DLD1 (cell line): ENCODE measurements around the gene ZC2HC1C.

Experiments
- in situ Hi-C: cut with HindIII; loops from 2 replicates; pipeline ENCODE4 v1.10.0; 2017; ENCODE audit warnings: low sequenced_read_pairs

ZC2HC1C gene, protein sequence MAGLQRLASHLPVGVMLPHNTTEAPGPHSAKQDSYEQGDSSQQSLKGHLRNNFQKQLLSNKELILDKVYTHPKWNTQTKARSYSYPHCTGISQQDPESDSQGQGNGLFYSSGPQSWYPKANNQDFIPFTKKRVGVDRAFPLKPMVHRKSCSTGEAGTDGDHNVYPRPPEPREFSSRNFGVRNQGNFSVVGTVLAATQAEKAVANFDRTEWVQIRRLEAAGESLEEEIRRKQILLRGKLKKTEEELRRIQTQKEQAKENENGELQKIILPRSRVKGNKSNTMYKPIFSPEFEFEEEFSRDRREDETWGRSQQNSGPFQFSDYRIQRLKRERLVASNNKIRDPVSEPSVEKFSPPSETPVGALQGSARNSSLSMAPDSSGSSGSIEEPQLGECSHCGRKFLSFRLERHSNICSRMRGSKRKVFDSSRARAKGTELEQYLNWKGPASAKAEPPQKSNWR

DNA sequence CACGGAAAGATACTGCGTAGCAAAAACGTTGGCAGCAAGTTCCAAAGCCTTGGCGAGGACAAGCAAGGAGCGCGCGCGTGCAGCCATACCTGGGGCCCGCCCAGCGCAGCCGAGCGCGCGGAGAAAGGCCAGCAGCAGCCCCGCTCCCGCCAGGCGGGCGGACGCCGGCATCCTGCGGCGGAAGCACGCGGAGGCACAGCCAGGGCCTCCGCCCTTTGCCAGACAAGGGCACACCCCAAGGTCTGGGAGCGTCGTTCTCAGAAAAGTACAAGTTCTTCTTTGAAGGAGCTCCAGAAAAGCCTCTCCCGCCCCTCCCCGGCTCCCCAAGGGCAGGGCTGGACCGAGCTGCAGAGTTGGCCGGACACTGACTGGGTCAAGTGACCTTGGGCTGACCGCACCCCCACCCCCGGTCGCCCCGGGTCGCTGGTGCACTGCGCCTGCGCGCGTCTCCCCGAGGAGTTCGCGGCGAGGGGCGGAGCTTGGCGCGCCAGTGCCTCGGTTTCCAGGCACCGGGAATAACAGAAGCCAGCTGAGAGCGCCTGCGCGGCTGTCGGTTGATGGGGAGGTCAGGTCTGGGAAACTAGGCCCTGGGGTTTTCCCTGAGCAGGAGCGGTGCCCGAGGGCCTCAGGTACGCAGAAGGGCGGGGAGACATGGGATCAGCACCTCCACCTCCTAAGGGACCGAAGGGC is at the start of gene ZC2HC1C:
Gene ZC2HC1C (plus strand): TSS at position 521 of the 690 bp plus-strand sequence. CDS start 933 bp downstream, outside the sequence.
- in situ Hi-C loops = loop anchor here (10.0 kb wide), 1 partner anchor 224 kb away; no protein-coding TSS in a partner anchor

- in situ Hi-C loops = no loop called here
Observed at GRCh38 chr14:75022655-75023054, 46.8 kb upstream of the ZC2HC1C start.

- in situ Hi-C loops = no loop called here
Observed at GRCh38 chr14:75023108-75023507, 46.3 kb upstream of the ZC2HC1C start.

- in situ Hi-C loops = no loop called here
Observed at GRCh38 chr14:75025082-75025481, 44.4 kb upstream of the ZC2HC1C start.

- in situ Hi-C loops = no loop called here
Observed at GRCh38 chr14:75025876-75026275, 43.6 kb upstream of the ZC2HC1C start.

DNA sequence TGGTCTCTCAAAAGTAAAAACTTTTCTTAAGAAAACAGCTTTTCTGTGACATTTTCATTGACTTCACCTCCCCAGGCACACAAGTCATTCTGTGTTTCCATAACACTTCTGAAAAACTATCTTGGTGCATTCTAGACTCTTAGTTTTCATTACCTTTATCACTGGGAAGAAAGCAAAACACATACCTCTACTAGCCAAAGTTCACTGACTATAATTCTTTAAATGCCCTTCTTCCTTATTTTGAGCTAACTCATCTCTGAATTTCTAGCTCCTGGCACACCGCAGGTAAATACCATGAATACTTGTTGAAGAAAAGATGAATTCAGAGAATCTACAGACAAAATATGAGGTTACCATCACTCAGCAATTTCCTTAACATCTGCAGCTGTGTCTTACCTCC is 39.3 kb upstream of the ZC2HC1C start:
- in situ Hi-C loops = no loop called here

DNA sequence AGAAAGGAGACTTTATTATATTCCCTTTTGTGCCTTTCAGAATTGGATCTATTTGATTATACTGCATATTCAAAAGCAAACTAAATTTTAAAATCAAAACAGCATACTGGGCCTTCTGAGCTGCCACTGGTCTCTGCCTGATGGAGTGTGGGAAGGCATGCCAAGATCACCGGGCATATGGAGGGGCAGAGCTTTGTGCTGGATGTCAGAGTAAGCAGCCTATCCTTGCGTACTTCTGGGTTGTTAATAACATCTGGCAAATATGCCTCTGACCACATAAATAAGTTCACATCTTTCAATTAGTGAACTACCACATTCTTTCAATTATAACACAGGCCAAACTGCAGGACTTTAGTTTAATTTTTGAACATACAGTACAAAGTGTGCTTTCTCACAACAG is 36.5 kb upstream of the ZC2HC1C start:
- in situ Hi-C loops = no loop called here

- in situ Hi-C loops = no loop called here
Observed at GRCh38 chr14:75040507-75040906, 28.9 kb upstream of the ZC2HC1C start.

- in situ Hi-C loops = no loop called here
Observed at GRCh38 chr14:75040959-75041358, 28.5 kb upstream of the ZC2HC1C start.

GRCh38 chr14:75041613-75042012 is 27.8 kb upstream of the ZC2HC1C start:
- in situ Hi-C loops = no loop called here

DNA sequence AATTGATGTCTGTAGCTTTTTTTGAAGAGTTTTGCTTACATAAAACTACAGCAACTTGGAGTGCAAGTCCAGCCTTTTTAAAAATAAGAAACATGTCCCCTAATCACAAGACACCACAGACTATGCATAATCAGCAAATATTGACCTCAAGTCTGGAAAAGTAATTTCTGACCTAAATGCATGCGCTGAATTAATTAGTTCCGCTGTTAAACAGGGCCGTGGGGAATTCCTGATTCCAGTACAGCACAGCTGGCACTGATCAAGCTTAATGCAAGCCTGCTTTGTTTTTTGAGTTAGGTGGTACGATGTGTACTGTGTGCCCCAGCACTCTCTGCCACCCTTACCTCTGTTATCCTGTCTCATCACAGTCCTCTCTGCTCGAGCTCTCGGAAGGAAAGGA is 27.4 kb upstream of the ZC2HC1C start:
- in situ Hi-C loops = no loop called here

- in situ Hi-C loops = no loop called here
Observed at GRCh38 chr14:75044322-75044721, 25.1 kb upstream of the ZC2HC1C start.

- in situ Hi-C loops = no loop called here
Observed at GRCh38 chr14:75044752-75045151, 24.7 kb upstream of the ZC2HC1C start.

GRCh38 chr14:75046275-75046674 is 23.2 kb upstream of the ZC2HC1C start:
- in situ Hi-C loops = no loop called here

DNA sequence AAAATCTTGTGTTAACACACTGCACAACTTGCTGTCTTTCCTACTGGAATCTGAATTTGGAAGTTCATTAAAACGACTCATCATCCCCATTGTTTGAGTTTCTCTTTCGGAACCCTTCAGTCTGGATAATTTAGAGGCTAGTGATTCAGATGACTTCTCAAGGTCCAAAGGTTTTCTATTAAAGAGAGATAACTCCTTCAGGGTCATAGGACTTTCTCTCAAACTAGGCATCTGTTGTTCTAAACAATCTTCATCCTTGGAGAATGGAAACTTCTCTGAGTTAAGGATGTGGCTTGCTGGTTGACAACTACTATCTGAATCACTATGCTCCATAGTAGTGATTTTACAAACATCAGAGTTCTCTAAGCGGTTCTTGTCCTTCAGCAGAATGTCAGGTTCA is 22.5 kb upstream of the ZC2HC1C start:
- in situ Hi-C loops = no loop called here

DNA sequence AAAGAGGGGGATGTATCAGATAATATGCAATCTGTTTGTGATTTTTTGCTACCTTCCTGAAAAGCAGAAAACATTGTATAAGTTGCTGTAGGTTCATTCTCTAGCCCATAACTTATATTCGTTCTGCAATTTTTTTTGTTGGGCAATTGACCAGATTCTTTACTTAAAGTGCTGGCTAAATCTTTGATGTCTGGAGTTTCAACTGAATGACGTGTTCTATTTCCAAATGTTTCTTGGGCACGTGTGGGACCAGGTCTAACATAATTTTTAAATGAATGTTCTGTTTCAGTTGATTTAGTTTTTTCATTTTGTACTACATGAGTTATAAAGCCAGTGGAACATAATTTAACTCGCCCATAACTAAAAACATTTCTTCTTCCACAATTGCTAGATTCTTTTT is 21.9 kb upstream of the ZC2HC1C start:
- in situ Hi-C loops = no loop called here

- in situ Hi-C loops = no loop called here
Observed at GRCh38 chr14:75048101-75048500, 21.3 kb upstream of the ZC2HC1C start.

DNA sequence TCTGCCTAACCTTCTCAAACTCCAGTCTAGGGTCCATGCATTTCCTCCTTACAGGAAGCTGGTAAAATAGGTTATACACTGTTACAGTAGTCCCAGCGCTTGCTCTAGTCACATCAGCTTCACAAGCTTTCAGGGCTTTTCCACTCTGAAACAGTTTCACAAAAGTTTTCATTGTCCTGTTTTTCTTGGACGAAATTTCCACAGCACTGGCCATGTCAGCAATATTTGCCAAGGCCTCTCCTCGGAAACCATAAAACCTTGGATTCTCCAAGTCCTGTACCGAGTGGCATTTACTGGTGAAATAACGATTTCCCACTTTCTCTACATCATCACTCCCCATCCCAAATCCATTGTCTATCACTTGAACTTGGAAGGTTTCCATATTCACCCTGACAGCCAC is 20.3 kb upstream of the ZC2HC1C start:
- in situ Hi-C loops = no loop called here

DNA sequence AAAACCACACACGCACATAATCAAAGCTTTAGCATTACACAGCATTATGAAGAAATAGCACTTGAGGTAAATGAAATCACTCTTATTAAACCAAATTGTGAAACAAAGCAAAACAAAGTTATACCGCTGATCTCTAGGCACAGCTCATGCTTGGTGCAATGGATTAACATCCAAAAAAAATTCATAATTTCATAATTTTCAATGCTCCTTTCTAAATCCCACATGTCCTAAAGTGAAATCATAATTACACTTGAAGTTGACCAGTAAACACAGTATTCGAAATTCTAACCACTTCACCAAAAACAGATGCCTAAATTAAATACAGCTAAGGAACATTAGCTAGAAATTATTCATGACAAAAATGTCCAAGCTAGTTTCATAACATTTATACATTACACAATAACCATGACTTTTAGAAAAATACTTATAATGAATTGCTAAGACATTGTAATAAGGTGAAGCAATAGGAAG is 19.7 kb upstream of the ZC2HC1C start:
- in situ Hi-C loops = no loop called here

DNA sequence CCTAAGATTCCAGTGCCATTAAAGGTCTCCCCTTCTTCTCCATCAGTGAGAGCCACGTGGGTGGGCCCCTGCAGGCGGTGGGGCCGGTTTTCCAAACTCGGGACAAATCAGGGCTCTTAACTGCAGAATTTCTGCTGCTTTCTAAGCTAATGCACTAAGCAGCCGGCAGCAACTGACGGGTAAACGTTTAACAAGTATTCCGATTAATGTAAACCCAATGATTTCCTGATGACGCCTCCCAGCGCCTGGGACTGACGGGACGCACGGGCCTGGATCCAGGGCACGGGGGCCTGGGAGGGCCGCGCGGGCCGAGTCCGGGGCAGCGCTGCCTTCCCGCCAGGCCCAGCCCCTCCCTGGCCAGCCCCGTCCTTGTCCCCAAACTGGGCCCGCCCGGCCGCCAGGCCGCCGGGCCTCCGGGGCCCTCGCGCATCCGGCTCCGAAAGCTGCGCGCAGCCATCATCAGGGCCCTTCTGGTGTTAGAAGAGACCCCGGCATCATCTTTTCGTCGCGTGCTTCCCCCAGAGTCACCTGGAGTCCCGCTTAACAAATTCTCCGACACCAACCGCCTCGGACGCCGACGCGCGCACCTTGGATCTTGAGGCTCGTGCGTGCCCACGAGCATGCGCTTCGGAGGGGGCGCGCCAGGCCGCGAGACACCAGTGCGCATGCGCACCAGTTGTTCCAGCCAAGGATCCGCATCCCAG is 18.4 kb upstream of the ZC2HC1C start, which contains the start of gene MLH3:
Gene MLH3 (minus strand): TSS at position 616 of the 704 bp plus-strand sequence. CDS start 1,812 bp downstream, outside the sequence.
- in situ Hi-C loops = no loop called here

- in situ Hi-C loops = no loop called here
Observed at GRCh38 chr14:75051556-75051899, 17.9 kb upstream of the ZC2HC1C start.
